HG02943 (cell line): Measurements from ENCODE around the gene RBBP7.

Experiments
- ATAC-seq: cut with Tn5 transposase; IDR thresholded peaks from one replicate; pipeline ENCODE4 v1.9.1; 2021; ENCODE audit warnings: mild to moderate bottlenecking, low read depth, moderate library complexity; ENCODE audit not compliant: unreplicated experiment

RBBP7 gene

DNA sequence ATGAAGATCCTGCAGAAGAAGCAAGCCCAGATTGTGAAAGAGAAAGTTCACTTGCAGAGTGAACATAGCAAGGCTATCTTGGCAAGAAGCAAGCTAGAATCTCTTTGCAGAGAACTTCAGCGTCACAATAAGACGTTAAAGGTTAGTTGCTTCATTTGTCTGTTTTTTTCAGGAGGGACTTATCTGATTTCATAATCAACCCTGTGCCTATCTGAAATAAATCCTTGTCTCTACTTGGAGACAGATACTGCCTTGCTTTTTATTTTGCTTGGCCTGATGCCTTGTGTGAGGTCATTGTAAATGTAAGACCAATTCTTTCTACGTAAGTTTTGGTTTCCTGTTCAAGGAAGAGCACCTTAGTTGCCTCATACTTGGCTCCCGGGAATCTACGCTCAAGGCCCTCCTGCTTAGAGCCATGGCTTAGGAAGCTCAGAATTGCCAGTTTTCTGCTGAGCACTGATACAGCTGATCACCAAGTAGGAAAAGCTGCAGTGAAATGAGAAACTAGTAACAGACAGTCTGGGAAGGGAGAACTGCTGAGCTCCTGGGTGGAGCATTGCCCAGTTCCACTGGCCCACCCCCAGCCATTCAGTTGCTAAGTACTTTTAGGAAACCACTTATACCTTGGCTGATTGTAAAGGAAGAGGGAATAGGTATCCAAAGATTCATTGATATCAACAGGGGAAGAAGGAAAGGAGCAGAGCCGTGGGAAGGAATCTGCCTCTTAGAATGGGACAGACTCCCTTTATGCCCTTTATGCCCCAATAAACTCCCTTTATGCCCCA lies 41.8 kb downstream of the RBBP7 start:
- no peak for ATAC-seq

DNA sequence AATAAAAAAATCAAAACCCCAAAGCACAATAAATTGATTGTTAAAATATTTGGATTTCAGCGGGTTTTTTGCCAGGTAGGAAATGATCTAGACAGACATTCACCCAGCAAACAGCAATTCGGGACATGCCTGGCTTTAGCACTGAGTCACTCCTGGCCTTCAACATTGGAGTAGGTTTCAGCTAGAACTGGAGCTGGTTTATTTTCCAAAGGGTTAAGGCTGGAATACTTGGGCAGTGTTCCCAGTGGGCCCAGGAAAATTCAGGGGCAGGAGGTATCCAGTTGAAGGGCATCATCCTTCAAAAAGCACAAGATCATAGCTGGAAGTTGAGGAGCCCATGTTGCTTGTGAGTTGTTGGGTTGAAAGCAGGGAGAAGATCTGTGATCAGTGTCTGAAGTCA lies 42.9 kb downstream of the RBBP7 start:
- ATAC-seq: no peak

DNA sequence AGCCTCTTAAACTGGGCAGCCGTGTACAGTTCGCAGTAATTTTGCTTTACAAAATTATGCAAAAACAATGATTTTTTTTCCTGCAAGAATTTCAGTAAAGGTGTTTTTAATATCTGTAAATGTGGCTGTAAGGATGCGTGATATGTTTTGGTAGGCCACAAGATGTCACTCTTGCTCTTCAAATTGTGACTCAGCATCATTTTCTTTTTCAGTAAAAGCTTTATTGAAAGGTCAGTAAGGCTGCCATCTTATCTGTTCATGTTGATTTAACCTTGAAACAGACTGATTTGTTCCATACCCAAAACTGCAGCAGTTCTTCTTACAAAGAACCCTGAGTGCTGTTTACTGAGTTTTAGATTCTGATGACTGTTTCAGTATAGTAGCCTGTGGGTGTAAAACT lies 44.0 kb downstream of the RBBP7 start:
- ATAC-seq: no peak

DNA sequence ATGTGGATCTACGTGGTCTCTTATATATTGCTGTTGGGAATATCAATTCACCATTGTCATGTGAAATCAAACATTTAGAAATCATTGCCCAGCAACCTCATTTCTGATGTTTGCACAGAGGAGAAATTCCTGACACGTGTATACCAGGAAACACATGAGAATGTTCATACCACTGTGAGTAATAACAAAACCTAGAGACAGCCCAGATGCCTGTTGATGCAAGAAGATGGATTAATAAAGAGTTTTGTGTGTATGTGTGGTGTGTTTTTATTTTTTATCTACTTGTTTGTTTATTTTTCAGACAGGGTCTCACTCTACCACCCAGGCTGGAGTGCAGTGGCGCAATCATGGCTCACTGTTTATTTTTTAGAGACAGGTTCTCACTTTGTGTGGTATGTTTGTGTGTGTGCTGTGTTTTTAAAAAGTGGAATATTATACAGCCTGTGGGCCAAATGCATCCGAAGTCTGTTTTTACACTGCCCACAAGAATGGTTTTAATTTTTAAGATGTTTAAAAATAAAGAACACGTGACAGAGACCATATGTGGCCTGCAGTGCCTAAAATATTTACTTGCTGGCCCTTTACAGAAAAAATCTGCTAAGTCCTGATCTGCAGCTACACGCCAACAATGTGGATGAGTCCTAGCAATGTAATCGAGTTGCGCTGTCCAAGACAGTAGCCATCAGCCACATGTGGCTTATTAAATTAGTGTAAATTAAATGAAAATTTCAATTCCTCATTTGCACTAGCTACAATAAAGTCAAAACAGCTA lies 44.7 kb downstream of the RBBP7 start:
- ATAC-seq: no peak

DNA sequence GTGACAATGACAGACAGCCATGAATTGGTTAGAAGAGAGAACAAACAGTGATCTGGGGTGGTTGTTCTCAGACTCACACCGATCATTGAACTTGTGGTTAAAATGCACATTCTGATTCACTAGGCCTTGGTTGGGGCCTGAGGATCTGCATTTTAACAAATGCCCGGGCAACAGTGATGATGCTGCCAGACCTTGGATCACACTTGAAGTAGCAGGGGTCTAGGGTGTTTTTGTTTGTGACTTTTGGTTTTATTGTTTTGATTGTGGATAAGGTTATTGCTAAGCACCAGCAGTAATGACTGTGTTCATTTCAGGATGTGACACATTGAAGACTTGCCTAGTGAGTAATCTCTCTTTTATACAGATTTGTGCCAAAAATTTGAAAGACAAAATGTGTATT lies 47.4 kb downstream of the RBBP7 start:
- ATAC-seq: no peak

DNA sequence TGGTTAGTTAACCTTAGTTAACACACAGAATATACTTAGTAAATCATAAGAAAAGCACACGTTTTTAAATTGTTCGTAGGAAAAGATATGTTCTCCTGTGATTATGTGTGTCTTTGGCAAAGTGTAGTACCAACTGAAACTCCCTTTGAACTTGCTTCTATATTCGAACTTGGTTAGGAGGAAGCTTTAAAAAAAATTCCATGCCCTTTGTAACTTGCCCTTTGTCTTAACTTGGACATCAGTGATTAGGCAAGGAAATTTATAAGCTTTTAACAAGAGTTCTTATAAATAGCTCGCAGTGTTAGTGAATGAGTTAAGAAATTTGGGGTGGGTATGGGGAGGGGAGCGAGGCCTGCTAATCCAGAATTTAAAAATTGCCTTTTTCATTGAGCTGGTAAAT lies 50.5 kb downstream of the RBBP7 start:
- no peak for ATAC-seq

DNA sequence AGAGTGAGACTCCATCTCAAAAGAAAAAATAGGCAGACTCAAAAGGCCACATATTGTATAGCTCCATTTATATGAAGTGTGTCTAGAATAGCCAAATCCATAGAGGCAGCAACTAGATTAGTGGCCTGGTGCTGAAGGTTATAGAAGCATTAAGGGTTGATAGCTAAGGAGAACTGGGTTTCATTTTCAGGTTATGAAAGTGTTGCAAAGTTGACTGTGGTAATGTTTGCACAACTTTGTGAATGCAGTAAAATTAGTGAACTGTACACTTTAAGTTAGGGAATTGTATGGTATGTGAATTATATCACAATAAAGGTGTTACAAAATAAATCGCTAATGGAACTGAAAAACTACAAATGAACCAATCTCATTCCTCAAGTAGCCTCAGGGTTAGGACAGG lies 55.6 kb downstream of the RBBP7 start:
- no peak for ATAC-seq

DNA sequence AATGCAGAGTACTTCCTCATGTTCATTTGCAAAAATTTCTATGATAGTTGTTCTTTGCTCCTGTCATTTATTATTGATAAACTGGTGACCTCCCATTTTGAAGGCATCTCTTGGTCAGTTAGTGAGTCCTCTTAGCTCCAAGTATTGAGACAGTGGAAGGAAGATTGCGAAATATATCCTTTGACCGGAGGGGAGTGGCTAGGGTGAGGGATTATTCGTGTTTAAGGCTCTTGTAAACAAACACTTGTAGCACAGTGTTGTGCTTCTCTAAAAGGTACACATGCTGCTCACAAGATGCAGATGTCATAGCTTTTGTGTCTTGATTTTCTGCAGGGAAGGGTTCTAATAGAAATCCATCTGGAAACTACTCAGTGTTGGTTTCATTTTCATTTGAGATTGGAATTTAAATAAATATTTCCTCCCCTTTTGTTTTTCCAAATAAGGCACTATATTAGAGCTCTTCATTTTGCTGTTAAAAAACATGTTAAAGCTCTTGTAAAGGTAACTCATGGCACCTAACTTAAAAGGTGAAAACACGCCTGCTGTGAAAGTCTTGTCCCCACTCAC lies 62.1 kb downstream of the RBBP7 start:
- ATAC-seq: no peak

DNA sequence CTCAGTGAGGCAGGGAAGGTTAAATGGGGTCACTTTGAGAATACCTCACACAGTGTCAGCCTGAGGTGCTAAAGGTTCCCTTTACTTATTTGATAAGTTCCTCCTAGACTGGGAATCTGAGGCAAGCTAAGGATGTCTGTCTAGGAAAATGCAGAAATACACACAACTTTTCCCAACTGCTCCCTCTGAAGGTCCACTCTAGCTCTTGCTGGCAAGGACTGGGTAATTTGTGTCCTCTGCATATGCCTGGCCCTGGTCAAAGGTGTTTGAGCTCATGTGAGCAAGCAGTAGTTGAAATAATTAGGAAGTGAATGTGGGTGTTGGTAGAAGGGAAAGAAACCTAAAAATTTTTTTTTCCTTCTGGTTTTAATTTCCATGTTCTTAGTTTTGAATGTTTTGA lies 62.6 kb downstream of the RBBP7 start:
- no peak for ATAC-seq

DNA sequence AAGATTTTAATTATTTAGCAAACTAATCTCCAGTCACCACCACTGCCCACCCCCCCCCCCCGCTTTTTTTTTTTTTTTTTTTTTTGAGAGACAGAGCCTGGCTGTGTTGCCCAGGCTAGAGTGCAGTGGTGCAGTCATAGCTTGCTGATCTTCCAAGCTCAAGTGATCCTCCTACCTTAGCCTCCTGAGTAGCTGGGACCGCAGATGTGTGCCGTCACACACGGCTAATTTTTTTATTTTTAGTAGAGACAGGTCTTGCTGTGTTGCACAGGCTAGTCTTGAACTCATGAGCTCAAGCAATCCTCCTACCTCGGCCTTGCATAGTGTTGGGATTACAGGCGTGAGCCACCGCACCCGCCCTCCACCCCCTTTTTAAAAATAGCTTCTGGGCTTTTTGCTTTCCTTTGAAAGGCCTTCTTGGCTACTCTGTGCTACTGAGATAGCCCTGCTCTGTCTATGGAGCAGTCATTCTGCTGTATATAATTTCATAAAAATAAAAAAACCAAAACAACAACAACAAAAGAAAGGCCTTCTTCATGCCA lies 65.2 kb downstream of the RBBP7 start:
- no peak for ATAC-seq

DNA sequence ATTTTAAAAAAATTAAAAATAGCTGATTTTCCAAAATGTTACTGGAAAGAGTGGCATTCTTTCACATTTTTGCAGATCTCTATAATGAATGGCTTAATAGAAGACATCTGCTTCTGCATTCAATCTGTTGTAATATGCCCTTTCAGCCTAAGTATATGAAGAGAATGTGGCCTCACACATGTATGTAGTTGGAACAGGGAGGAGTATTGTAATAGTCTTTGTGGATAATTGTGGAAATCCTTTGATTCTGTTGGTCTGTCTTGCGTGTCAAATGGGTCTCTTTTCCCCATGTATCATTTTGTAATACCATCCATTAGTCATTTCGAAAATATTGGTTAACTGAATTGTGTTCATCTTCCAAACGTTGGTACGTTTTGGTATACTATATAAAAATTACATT lies 72.3 kb downstream of the RBBP7 start:
- ATAC-seq: no peak

DNA sequence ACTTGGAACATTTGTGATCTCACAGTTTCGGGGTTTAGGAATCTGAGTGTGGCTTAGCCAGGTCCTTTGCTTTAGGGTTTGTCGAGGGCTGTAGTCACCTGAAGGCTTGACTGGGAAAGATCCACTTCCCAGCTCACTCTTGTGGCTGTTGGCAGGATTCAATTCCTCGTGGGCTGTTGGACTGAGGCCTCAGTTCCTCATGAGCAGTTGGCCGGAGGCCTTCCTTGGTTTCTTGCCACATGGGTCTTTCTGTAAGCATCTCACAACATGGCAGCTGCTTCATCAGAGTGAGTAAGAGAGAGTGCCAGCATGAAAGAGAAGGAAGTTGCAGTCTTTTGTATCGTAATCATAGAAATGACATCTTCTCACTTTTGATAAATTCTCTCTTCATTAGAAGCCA lies 72.8 kb downstream of the RBBP7 start:
- ATAC-seq: no peak

DNA sequence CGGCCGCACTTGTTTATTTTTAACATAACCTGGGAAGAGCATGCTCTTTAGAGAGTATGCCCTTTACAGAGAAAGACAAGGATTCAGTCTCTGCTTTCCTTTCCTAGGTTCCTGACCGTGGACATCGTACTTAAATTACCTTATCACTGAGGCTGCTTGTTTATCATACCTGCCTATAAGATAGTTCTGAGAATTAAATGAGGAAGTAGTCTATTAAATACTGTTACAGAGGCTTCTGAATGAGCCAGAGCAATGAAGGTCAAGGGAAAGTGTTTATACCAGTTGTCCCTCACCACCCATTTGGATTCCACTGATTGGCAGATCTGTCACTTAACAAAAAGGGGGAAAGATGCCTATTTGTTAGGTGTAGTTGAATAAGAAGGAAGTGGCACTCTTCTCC lies 73.9 kb downstream of the RBBP7 start:
- no peak for ATAC-seq
